HG03378 (cell line): Measurements from ENCODE around the gene TTC23.

Source experiments
- ATAC-seq: cut with Tn5 transposase; IDR thresholded peaks from one replicate; pipeline ENCODE4 v1.9.1; 2021; ENCODE audit warnings: mild to moderate bottlenecking, moderate library complexity; ENCODE audit not compliant: unreplicated experiment

The TTC23 gene

DNA sequence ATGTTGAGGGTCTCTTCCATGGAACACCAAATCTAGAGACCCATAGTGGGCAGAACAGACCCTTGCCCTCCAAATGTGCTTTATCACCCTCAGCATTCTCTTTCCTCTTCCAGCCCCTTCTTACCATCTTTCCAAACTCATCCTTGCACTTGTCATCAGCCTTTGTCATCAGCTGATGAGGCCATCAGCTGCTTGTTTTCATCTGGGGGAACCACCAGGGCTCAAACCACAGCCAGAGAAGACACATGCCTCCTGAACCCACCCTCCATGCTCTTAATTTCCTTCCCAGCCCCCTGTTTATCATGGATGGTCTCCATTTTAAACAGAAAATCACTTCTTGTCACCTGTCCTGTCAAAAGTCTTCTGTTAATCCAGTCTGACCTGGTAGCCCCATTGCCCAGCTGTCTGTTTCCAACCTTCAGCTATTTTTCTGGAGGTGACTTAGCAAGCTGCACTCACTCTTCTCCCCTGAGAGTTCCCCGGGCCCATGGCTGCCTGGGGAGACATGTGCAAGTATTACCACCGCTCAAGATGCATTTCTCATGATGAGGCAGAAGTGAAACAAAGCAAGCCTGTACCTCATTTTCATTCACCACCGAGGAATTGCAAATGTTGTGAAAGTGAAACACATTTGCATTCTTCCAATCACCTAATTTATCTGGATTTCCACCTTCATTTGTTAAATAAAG lies 159.2 kb downstream of the TTC23 start:
- peak; percentile 100 for ATAC-seq

DNA sequence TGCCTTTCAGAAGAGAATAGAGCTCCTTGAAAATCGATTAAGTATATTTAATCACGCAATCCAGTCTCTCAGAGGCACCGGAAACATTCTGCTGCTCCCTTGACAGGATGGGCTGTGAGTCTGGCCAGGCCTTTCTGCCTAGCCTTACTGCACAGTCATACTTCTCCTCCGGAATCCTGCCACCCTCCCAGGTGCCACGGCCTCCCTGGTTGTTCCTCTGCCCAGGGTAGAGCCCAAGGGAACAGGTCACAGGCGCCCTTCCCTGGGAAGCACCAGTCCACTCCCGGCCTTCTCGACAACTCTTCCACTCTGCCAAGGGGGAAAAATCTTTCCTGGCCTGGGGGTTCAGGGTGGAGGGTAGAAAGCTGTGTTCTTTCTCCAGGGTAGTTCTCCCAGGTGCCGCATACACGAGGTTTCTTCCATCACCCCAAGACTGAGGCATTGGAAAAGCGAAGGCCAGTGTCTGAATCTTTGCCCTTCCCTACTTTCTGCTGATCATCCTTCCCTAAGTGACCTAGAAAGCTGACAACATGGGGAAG lies 161.9 kb downstream of the TTC23 start:
- ATAC-seq, result no peak

DNA sequence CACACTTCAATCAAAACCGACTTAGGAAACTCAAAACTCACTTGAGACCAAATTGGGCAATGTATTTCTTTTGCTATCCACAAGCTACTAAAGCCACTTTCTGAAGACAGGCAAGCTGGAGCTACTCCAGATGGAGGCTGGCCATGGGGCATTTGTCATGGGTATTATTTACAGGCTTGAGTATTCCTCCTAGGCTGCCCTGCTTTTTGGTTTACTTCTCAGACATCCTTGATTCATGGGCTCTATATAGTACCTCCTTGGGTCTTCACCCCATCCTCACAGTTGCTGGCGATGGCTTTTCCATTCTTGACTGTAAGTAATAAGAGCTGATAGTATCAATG lies 163.1 kb downstream of the TTC23 start:
- ATAC-seq, result no peak
